ENCODE data around the gene MRPS7. TPM values are rescaled to one million over a fixed set of nuclear protein-coding genes. Genes with fewer than 3 reads are reported as not detected.

MRPS7 gene
- total RNA-seq, 2 donors from 2014 or later = 62.9 to 118 TPM

DNA sequence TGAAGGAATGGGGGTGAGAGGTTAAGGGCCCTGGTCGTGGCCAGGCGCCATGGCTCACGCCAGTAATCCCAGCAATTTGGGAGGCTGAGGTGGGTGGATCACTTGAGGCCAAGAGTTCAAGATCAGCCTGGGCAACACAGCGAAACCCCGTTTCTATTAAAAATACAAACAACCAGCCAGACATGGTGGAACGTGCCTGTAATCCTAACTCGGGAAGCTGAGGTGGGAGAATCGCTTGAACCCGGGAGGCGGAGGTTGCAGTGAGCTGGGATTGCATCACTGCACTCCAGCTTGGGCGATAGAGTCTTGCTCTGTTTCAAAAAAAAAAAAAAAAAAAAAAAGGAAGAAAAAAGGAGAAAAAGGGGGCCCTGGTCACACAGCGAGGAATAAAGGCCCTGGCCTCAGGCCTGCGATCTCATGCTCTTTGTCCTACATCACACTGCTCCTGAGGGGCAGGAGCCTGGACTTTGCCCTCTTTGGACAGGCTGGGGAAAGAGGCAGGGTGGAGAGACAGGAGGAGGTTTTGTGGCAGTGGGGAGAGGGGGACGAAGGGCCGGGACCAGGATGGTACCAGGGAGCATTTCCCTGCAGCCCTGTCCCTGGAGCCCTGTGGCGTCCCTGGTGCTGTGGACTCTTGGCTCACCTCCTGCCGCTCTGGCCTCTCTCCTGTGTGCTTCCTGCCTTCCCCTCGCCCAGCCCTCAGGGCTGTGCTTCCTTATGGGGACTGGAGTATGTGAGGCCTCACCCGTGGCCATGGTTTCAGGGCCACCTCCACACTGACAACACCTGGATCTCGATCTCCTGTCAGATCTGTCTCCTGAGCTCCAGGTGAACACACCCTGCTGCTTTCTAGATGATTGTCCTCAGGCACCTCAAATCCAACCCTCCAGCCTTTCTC is 47.3 kb downstream of the MRPS7 start:
- no peaks in the 10 kb centered on the region for H3K9me3 ChIP-seq
- intact Hi-C loops (cut with DNase I) = no loop called here
- H3K27ac ChIP-seq = peak overlapping the region; percentile 90
- no peaks in the 10 kb centered on the region for H3K36me3 ChIP-seq
- DNase-seq = peak; percentile 85
- peaks cover 8% of the 10 kb centered on the region for H3K4me1 ChIP-seq
- TF ChIP-seq, protein P1, sequence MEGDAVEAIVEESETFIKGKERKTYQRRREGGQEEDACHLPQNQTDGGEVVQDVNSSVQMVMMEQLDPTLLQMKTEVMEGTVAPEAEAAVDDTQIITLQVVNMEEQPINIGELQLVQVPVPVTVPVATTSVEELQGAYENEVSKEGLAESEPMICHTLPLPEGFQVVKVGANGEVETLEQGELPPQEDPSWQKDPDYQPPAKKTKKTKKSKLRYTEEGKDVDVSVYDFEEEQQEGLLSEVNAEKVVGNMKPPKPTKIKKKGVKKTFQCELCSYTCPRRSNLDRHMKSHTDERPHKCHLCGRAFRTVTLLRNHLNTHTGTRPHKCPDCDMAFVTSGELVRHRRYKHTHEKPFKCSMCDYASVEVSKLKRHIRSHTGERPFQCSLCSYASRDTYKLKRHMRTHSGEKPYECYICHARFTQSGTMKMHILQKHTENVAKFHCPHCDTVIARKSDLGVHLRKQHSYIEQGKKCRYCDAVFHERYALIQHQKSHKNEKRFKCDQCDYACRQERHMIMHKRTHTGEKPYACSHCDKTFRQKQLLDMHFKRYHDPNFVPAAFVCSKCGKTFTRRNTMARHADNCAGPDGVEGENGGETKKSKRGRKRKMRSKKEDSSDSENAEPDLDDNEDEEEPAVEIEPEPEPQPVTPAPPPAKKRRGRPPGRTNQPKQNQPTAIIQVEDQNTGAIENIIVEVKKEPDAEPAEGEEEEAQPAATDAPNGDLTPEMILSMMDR (IDR thresholded peaks at IDR 0.05) = no peak
- no peaks in the 10 kb centered on the region for H3K27me3 ChIP-seq
- H3K4me3 ChIP-seq = no peak overlapping the region
- peak overlapping the region in 1 of 2 donors; percentile 67 for H3K9ac ChIP-seq (ENCODE audit: low read depth in 2 of 2, low read length in 2 of 2)

DNA sequence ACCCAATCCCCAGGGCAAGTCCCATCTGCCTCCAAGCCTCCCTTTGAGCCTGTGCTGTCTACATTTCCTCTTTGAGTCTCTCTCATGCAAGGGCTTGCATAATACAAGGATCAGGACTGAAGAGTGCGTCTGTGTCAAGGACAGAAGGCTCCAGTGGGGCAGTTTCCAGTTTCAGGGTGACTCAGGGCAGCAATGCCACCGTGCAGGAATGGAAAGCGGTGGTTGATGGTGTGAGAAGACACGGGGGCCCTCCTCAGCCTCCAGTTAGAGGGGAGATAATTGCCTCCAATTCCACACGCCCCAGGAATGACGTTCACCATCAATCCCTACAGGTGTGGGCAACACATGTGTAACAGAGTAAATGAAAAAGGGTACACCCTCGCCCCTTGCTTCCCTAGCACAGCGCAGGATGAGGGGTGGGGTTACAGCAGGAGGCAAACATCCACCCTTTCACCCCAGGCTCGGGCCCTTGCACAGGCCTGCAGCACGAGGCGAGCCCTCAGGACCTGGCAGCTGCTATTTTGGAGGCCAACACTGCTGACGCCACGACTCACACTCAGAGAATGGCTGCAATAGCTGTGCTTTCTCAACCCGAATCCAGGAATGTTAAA is 52.4 kb downstream of the MRPS7 start:
- peak overlapping the region; percentile 40 for H3K27ac ChIP-seq
- TF ChIP-seq, protein P1 (IDR thresholded peaks at IDR 0.05) = no peak
- intact Hi-C loops (cut with DNase I) = no loop called here

DNA sequence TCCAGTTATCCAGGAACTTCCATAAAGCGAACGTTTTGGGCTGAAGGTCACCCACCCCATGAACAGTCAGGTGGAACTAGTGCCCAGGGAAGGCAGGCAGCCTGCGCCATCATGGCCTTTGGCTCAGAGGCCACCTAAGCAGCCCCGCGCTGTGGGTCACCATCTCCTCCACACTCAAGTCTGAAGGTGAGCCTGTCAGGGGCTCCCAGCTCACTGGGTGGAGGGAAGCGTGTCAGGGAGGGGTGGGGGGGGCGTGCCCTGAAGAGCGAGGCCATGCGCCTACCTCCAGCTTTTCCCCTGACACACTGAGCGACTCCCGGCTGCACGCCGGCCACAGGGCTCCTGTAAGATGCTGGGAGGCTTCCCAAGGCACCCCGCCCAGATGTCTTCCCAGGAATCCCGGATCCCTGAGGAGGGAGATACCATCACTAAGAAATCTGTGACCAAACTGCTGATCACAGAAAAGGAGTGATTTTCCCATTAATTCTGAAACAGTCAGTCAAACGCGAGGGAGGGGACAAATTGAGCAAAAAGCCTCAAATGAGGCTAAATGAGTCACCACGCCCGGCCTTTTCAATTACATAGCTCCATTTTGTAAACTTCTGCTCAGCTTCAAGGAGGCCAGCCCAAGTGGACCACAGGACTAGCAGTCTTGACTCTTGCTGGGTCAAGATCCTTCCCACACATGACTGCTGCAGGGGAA is 54.0 kb downstream of the MRPS7 start:
- H3K27ac ChIP-seq = peak overlapping the region; percentile 40
- no peak overlapping the region for H3K4me3 ChIP-seq
- H3K27me3 ChIP-seq = no peaks in the 10 kb centered on the region
- H3K36me3 ChIP-seq = no peaks in the 10 kb centered on the region
- no peak overlapping the region for H3K9ac ChIP-seq (ENCODE audit: low read depth in 2 of 2, low read length in 2 of 2)
- intact Hi-C loops (cut with DNase I) = no loop called here
- H3K9me3 ChIP-seq = no peaks in the 10 kb centered on the region
- H3K4me1 ChIP-seq = no peaks in the 10 kb centered on the region
- DNase-seq = no peak
- TF ChIP-seq, protein P1 (IDR thresholded peaks at IDR 0.05) = no peak

More for the DNA sequence above, 52.4 kb downstream of the MRPS7 start:
- Histone ChIP-seq H3K27me3 (no peaks in the 10 kb centered on the region), H3K9ac (ENCODE audit: low read depth in 2 of 2, low read length in 2 of 2) (peak overlapping the region in 1 of 2 donors; percentile 43), H3K36me3 (no peaks in the 10 kb centered on the region), H3K4me1 (peaks cover 4% of the 10 kb centered on the region), H3K9me3 (no peaks in the 10 kb centered on the region), H3K4me3 (no peak overlapping the region)
- no peak for DNase-seq

Other genes with a start within 250 kb of the MRPS7 start
- gene MRPL58, start 249.2 kb upstream of the MRPS7 start, total RNA-seq = 10 to 100 TPM; 27.2 to 50.1 TPM
- gene ATP5PD, start 214.9 kb upstream of the MRPS7 start, total RNA-seq = 100 to 1,000 TPM; 302 to 371 TPM
- 10 to 100 TPM; 14.8 to 18.1 TPM for gene KCTD2, start 214.7 kb upstream of the MRPS7 start, total RNA-seq
- 10 to 100 TPM; 19.4 to 50.1 TPM for gene SLC16A5, start 173.9 kb upstream of the MRPS7 start, total RNA-seq
- 10 to 100 TPM; 20.5 to 20.7 TPM for gene ARMC7, start 151.9 kb upstream of the MRPS7 start, total RNA-seq
- 10 to 100 TPM; 72.3 to 94.9 TPM for gene NT5C, start 130.1 kb upstream of the MRPS7 start, total RNA-seq
- gene JPT1, start 107.4 kb upstream of the MRPS7 start, total RNA-seq = 100 to 1,000 TPM; 227 to 367 TPM
- gene SUMO2, start 78.9 kb upstream of the MRPS7 start, total RNA-seq = 100 to 1,000 TPM; 298 to 319 TPM
- 10 to 100 TPM; 42.2 to 86.8 TPM for gene NUP85, start 56.2 kb upstream of the MRPS7 start, total RNA-seq
- 10 to 100 TPM; 32.5 to 48.4 TPM for gene GGA3, start 273 bp upstream of the MRPS7 start, total RNA-seq
- 10 to 100 TPM; 18.5 to 19.2 TPM for gene MIF4GD, start 9.4 kb downstream of the MRPS7 start, total RNA-seq
- 10 to 100 TPM in 1 of 2 donors, 1 to 10 TPM in 1; 9.8 to 24.8 TPM for gene SLC25A19, start 27.6 kb downstream of the MRPS7 start, total RNA-seq
- 100 to 1,000 TPM; 117 to 126 TPM for gene GRB2, start 143.8 kb downstream of the MRPS7 start, total RNA-seq
- 10 to 100 TPM; 88.3 to 95.7 TPM for gene TMEM94, start 194.8 kb downstream of the MRPS7 start, total RNA-seq

Data from colonic mucosa (tissue), 4 donors.